ENCODE measurements around the gene CDC73.
A peak's percentile ranks its signal among the peaks of the same experiment; 100 is the strongest.

The CDC73 gene

DNA sequence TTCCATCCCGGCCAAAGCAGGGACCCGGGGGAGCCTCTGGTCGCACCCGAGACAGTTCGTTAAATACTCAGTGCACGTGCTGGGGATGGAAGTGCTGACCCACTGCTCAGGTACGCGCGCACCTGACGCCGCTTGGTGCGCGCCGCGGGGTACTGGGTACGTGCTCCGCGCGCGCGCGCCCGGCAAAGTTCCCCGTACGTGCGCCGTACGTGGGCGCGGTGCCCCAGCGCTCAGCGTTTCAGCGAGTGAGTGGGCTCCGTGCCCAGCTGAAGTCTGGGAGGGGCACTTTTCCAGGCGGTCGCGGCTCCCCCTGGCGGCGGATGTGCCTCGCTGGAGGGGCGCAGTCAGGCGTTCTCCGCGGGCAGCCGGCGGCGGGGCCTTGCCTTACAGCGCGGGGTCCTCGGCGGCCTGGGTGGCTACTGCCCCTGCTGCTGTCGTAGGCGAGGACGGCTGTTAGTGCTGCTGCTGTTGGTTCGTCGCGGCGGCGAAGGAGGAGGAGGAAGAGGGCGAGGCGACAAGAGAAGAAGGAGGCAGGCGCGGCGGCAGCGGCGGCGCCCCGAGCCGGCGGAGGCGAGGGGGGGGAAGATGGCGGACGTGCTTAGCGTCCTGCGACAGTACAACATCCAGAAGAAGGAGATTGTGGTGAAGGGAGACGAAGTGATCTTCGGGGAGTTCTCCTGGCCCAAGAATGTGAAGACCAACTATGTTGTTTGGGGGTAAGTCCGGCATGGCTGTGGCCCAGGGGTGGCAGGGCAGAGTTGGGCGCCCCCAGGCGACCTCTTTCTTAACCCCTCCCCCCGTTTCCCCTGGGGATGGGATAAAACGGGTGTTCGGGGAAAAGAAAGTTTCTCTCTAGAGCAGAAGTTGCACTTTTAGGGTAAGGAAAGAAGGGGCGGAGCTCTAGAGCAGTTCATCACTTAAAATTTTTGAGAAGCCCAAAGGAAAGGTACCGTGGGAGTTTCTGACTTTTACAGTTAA lies at the start of gene CDC73:
Gene CDC73, plus strand, starts transcription at position 416 of the 978 bp plus-strand sequence. Its CDS starts 170 bp downstream, at position 586.
- DNase-seq, result peak; percentile 98

DNA sequence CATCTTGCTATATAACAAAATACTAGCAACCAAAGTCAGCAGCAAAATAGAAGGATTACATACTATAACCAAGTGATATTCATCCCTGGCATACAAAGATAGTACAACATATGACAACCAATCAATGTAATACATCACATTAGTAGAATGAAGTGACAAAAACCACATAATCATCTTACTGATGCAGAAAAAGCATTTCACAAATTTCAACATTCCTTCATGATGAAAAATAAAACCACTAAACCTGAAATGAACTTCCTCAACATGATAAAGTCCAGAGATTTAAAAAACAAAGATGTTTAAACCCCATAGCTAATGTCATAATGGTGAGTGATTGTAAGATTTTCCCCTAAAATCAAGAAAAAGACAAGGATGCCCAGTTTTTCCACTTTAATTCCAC lies 43.8 kb upstream of the CDC73 start:
- no peak for DNase-seq

DNA sequence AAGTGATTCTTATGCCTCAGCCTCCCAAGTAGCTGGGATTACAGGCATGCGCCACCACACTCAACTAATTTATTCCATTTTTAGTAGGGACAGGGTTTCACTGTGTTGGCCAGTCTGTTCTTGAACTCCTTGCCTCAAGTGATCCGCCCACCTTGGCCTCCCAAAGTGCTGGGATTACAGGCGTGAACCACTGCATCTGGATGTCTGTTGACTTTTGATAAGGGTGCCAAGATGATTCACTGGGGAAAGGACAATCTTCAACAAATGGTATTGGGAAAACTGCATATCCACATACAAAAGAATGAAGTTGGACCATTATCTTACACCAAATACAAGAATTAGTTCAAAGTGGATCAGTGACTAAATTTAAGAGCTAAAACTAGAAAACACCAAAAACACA lies 42.6 kb upstream of the CDC73 start:
- DNase-seq, result no peak

DNA sequence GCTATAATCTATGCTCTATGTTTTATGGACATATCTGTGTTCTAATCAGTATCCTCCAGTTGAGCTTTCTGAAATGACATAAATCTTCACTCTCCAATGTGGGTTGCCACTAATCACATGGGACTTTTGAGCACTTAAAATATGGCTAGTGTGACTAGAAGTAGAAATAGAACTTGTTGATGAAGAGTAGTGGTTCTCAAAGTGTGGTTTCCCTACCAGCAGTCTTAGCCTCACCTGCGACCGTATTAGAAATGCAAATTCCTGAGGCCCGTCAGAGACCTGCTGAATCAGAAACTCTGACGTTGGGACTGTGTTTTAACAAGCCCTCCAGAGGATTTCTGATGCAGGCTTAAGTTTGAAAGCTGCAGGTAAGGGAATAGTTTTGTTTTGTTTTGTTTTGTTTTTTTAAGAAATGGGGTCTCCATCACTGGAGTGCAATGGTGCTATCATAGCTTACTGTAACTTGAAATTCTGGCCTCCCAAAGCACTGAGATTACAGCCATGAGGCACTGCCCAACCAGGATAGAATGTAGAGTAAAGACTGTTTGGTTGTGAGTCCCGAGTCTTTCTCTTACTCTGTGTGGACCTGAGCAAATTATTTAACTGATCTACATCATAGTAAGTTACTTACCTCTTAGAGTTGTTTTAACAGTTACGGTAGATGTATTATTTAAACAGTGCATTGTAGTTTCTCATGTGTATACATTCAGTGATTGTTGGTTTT lies 38.3 kb upstream of the CDC73 start:
- no peak for DNase-seq

DNA sequence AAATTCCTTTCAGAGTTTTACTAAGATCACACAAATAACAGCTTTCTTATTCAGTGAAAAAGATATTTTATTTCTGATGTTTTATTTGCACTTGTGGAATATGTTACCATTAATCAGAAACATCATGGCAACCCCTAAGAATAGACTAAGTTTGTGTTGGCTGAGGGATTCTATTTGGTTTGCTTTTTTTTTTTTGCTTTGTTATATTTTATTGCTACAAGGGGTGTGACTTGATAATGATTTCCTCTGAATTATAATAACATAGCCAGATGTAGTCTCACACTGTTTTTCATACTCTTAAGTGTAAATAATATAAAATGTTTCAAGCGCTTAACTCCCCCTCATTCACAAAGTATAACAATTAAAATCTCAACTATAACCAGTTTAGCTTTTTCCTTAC lies 36.6 kb upstream of the CDC73 start:
- no peak for DNase-seq

DNA sequence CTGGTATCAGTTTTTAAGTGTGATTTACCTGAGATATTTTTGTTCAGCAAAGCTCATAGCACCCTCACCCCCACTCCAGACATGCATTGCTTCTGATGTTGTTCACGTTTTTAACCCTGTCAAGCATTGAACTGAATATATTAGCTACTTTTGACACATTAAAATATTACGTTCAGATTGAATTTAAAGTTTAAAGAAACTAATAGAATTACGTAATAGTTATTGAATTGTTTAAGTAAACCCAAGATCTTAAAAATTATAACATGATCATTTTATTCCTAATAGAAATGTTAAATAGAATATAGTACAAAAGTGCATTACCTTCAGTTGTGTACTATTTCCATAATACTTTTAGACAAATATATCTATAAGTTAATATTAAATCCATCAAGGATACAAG lies 35.5 kb upstream of the CDC73 start:
- DNase-seq, result no peak

DNA sequence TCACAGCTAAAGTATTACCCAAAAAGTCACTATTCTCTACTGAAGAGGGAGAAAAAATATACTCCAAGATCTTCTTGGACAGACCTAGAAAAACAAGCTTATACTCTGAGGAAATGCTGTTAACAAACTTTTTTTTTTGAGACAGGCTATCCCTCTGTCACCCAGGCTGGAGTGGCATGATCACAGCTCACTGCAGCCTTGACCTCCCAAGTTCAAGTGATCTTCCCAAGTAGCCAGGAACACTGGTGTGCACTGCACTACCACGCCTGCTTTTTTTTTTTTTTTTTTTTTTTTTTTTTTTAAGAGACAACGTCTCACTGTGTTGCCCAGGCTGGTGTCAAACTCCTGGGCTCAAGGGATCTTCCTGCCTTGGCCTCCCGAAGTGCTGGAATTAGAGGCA lies 33.9 kb upstream of the CDC73 start:
- no peak for DNase-seq

DNA sequence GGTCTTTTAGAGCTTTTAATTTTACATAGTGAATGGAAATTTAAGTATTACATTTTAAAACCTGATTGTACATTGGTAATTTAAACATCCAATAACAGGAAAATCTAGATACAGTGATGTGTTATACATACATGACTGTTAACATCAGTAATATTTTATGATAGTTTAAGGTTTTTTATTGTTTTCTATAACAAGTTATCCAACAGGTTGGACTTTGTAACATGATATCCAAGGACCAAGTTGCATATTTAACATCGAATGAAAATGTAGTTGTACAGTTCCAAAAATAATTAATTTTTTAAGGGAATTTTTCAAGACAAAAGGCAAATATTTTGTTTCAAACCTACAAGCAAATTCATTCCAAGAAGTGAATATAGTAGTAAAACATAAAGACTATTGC lies 31.0 kb upstream of the CDC73 start:
- no peak for DNase-seq

DNA sequence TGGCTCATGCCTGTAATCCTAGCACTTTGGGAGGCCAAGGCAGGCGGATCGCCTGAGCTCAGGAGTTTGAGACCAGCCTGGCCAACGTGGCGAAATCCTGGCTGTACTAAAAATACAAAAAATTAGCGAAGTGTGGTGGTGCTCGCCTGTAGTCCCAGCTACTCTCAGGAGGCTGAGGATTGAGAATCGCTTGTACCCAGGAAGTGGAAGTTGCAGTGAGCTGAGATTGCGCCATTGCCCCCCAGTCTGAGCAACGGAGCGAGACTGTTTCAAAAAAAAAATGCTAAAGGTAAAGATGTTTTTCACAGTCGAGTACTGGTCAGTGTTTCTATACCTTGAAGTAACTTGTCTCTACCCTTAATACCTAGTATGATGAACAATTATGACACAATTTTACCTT lies 27.7 kb upstream of the CDC73 start:
- no peak for DNase-seq

DNA sequence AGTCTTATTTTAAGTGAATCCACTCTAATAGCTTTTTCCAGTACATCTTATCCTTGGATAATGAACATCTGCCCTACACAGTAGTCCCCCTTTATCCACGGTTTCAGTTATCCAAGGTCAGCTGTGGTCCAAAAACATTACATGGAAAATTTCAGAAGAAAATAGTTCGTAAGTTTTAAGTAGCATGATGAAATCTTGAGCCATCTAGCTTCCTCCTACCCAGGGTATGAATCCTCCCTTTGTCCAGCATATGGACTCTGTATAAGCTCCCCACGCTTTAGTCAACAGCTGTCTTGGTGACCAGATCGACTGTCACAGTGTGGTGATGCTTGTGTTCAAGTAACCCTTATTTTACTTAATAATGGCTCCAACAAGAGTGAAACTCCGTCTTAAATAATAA lies 19.2 kb upstream of the CDC73 start:
- DNase-seq, result no peak

DNA sequence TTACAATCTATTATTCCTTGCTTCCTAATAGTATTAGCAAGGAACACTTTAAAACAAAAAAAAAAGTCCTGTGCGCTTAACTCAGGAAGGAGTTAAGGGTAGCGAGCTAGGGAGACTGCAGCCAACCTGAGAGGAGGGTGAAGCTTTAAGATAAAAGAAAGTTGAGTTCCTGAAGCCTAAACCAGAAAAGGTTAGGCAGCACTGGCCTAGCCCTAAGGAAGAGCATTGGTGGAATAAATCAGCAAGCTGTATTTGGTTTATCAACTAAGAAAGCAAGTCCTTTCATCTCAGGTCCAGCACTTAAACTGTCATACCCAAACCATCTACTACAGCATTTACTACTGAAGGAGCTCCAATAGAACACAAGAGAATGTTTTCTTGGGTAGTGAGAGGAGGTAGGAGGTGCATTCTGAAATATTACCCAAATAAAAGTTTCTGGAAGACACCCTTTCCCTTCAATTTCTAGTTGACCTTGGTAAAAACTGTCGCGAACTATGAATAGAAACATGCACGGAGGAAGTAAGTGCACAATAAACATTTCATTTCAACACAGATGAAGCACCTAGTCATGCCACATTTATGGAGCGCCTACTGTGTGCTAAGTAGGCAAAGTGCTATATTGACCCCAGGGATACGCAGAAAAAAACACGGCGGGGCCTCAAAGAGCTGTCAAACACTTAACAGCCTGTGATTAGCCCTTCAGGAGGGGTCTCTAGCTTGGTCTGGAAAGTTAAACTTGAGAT lies 17.9 kb upstream of the CDC73 start:
- DNase-seq, result peak; percentile 50

DNA sequence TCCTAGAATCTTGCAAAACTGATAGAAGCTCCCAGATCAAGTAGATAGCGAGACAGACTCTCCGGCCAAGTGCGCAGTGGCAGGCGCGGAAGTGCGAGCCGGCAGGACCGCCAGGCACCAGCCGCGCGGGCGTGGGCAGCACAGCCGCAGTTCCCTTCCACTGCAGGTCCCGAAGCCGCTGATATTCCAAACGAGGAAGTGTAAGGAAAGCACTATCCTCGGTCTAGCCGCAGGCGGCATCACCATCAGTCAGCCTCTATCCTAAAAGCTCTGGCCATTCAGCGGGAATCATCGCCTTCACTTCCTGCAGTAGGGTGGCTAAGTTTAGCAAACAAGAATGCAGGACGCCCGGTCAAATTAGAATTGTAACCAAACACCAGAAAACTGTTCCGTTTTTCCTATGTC lies 17.3 kb upstream of the CDC73 start:
- peak; percentile 80 for DNase-seq

DNA sequence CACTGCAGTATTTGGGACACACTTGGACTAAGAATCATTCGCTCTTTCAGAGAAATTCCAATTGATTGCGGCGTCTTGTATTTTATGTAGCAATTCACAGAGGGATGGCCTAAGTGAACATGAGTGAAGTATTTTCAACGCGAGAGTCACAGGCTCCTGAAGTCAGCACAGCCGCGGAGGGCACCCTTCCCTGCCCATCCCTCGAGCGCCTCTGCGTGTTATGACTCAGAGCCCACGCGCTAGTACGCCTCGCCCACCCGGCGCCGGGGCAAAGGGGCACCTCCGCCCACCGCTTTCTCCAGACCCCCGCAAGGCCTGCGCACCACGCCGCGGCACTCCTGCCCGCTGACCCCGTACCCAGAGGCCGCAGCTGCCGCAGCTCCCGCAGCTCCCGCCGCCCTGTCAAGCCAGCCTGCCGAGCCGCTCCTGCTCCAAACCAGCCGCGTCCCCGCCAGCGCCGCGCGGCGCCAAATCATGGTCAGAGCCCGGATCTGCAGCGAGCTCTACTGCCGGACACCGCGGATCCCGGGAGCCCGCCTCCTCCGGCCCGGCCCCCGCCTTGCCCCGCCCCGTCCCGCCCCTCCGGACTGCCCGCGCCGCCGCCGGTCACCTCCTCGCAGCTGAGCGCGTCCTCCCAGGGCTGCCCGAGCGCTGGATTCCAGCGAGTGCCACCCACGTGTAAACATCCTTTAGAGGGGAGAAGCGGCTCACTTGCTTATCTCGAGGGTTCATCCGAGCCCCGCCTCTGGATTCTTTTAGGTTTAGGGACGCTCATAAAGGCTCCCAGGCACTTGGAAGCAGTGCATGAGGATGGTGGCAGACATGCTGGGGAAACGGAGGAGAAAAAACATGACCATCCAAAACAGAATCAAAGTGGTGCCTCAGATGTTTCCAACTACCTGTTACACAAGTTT lies 16.7 kb upstream of the CDC73 start, which contains the start of gene GLRX2:
Gene GLRX2, minus strand, starts transcription at position 508 of the 914 bp plus-strand sequence. Its CDS starts 32 bp downstream, at position 476.
- DNase-seq, result peak; percentile 92

DNA sequence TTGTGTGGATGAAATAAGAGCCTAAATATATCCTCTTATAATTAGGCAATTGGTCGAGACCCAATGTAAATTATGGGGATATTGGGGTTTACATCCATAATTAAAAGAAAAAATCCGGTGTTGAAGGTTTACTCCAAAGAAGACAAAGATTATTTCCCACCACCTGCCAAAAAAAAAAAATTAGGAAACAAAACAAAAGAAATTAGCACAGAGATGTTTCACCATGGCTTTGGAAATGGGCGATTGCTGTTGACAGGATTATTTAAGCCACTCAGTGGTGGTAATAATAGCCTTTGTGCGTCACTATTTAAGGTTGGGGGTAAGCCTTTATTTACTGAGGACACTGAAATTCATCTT lies 16.0 kb upstream of the CDC73 start:
- no peak for DNase-seq

DNA sequence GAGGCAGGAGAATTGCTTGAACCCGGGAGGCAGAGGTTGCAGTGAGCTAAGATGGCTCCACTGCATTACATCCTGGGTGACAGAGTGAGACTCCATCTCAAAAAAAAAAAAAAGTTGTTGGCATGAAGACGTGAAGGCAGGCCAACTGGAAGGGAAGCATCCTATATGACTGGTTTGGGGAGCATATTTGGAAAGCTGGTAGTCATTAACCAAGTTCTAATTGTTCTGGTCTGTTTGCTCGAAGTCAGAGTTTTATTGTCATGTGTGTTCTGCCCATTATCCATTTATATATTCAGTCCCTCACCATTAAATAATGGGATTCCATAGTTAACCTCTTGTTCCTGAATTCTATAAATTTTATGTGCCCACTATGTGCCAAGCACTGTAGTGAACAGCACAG lies 13.4 kb upstream of the CDC73 start:
- no peak for DNase-seq

DNA sequence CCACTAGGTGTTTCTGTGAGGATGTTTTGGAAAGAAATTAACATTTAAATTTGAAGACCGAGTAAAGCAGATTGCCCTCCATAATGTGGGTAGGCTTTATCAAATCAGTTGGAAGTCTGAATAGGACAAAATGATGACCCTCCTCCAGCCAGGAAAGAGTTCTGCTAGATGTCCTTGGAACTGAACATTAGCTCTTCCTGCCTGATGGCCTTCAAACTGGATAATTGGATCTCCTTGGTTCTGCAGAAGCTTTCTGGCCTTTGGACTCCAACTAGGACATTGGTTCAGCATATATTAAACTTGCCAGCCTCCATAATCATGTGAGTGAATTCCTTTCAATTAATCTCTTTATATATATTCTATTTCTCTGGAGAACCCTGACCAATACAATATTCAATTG lies 12.2 kb upstream of the CDC73 start:
- DNase-seq, result no peak

DNA sequence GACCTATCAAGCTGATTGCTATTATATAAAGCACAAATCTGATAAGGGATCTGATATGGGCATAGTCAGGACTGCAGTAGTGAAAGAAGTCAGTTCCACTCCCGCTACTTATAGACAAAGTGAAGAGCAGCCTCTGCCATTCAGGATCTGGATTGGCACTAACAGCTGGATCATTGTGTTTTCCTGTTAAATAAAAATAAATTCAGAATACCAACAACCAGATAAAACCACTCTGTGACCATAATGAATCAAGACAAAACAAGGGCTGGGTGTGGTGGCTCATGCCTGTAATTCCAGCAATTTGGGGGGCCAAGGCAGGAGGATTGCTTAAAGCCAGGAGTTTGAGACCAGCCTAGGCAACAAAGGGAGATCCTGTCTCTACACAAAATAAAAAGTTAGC lies 11.6 kb upstream of the CDC73 start:
- DNase-seq, result no peak

DNA sequence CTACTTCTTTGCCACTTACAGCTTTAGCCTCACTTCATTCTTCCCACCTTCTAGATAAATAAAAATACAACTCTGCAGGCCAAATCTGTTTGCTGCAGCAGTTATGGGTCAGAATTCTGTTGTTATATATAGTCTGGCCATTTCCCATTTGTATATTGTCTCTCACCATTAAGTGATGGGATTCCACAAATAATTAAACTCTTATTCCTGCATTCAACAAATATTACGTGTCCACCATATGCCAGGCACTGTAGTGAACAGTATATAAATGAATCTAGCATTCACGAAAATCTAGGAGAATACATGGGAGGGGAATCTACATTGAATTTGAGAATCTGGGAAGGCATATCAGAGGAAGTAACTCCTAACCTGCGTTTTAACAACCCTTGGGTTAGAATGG lies 11.0 kb upstream of the CDC73 start:
- no peak for DNase-seq

DNA sequence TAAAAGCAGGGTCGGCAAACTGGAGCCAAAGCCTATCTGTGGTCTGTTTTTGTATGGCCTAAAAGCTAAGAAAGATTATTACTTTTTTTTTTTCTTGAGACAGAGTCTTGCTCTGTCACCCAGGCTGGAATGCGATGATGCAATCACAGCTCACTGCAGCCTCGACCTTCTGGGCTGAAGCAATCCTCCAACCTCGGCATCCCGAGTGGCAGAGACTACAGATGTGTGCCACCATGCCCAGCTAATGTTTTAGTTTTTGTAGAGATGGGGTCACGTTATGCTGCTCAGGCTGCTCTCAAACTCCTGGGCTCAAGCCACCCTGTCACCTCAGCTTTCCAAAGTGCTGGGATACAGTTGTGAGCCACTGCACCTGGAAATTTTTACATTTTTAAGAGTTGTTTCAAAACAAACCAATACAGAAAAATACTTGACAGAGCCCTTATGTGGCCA lies 10.2 kb upstream of the CDC73 start:
- DNase-seq, result peak; percentile 83

DNA sequence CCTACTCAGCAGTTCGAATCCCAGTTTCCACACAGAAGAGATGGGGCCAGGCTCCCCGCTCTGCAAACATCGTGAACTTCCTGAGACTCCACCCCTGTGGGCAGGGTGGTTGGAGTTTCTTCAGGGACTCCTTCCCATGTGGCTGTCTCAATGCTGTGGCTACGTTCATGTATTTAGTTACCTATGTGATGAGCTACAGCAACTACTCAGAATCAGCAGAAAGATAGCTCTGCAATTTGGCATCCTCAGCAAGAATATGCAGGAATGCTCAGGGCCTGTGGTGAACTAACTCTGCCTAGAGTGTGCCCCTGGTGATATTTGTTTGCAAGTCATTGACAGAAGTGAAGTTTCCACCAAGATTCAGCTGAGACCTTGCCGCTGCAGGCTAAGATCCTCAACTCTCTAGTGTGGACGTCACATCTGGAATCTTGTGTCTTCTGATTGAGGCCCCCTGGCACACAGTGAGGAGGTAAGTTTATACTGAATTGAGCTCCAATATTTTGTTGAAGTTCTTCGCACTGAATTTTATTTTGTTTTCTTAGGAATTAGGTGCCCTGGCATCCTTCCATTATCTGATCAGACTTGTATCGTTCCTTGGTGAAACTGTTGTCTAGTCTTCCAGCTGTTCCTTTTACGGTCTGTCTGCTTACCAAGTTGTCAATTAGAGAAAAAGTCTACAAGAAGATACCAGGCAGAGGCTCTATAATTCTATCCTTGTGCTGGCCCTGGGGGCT lies 8.4 kb upstream of the CDC73 start:
- no peak for DNase-seq

DNA sequence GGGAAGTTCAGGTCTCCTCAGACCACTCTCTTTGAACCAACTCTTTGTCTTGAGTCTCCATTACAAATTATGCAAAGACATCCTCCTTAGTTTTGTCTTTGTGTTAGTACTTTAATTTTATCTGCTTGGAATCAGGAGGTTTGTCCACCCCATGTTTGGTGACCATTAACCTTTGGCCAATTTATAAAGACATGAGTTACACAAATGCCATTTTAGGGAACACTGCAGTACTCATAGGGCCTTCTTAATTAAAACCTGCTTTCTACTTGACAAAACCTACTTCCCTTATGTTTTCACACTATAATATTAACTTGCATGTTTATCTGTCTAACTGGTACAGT lies 7.9 kb upstream of the CDC73 start:
- DNase-seq, result peak; percentile 22

Measured in OCI-M1 (cell line).